GM13976 (cell line): Measurements from ENCODE around the gene PPP1R37.

ENCODE experiments used
- DNase-seq: peaks from one replicate; pipeline ENCODE4 v3.0.0; 2012; ENCODE audit warnings: low spot score
- in situ Hi-C: fragments of 300-500 bp; cut with MboI; formaldehyde crosslinking; loops from one replicate; pipeline ENCODE4 v1.12.0; 2022; ENCODE audit warnings: low sequenced_read_pairs, mixed read lengths, inconsistent platforms; ENCODE audit not compliant: unreplicated experiment
- TF ChIP-seq, protein P1 (sequence below): IDR thresholded peaks from 2 replicates; pipeline ENCODE4 v1.5.1; 2012; ENCODE audit warnings: borderline replicate concordance, mild to moderate bottlenecking; ENCODE audit not compliant: insufficient read depth; ENCODE audit errors: extremely low read depth, missing control alignments, control extremely low read depth

The PPP1R37 gene

DNA sequence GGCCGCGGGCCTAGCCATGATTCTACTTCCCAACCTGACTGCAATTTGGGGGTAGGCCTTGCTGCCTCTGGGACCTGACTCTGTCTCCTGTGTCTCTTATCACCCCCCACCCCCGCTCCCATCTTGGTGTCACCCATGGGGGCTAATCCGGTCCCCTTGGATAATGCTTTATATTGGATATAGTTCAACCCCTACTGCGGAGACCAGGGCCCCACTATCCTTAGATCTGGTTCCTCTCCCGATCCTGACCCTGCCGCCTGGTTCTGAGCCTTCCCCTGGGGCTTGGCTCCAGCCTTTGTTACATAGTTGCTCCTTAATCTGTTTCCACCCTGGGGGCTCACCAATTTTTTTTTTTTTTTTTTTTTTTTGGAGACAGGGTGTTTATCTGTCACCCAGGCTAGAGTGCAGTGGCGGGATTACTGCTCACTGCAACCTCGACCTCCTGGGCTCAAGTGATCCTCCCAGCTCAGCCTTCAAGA, 87.0 kb downstream of the PPP1R37 start:
- no peak for DNase-seq
- TF ChIP-seq, protein P1, sequence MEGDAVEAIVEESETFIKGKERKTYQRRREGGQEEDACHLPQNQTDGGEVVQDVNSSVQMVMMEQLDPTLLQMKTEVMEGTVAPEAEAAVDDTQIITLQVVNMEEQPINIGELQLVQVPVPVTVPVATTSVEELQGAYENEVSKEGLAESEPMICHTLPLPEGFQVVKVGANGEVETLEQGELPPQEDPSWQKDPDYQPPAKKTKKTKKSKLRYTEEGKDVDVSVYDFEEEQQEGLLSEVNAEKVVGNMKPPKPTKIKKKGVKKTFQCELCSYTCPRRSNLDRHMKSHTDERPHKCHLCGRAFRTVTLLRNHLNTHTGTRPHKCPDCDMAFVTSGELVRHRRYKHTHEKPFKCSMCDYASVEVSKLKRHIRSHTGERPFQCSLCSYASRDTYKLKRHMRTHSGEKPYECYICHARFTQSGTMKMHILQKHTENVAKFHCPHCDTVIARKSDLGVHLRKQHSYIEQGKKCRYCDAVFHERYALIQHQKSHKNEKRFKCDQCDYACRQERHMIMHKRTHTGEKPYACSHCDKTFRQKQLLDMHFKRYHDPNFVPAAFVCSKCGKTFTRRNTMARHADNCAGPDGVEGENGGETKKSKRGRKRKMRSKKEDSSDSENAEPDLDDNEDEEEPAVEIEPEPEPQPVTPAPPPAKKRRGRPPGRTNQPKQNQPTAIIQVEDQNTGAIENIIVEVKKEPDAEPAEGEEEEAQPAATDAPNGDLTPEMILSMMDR, result no peak
- in situ Hi-C loops, result no loop called here

DNA sequence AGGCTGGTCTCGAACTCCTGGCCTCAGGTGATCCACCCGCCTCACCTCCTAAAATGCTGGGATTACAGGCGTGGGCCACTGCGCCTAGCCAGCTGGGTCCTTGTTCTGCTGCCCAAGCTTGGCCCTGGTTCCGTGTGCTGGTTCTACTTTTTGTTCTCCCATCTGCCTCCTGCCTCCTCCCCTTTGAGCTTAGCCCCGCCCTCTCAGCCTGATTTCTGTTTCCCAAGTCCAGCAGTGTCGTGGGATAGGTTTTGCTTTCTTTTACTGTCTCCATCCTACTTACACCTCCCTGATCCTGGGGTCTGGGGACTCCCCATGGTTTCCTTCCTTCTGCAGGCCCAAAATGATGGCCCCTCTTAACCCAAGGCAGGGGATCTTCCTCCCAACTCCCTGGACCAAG, 88.0 kb downstream of the PPP1R37 start:
- in situ Hi-C loops, result no loop called here
- no peak for DNase-seq
- TF ChIP-seq, protein P1, result no peak

DNA sequence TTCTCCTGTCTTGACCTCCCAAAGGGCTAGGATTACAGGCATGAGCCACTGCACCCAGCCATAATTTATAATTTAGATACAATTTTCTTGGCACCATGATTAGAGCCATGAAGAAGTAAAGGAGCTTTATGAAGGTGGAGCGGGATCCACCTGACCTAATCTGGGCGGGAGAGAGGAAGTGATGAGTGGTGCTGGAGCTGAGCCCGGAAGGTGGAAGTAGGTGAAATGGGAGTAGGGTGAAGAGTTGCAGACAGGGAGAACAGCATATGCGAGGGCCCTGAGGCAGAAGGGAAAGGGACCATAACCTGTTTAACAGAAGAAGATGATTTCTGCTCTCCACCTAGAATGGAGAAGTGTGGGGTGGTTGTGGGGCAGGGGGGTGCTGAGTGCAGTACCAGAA, 89.8 kb downstream of the PPP1R37 start:
- no peak for DNase-seq
- TF ChIP-seq, protein P1, result no peak
- in situ Hi-C loops, result no loop called here

GRCh38 chr19:45184115-45184514, 91.1 kb downstream of the PPP1R37 start:
- in situ Hi-C loops, result no loop called here
- no peak for DNase-seq
- TF ChIP-seq, protein P1, result no peak

DNA sequence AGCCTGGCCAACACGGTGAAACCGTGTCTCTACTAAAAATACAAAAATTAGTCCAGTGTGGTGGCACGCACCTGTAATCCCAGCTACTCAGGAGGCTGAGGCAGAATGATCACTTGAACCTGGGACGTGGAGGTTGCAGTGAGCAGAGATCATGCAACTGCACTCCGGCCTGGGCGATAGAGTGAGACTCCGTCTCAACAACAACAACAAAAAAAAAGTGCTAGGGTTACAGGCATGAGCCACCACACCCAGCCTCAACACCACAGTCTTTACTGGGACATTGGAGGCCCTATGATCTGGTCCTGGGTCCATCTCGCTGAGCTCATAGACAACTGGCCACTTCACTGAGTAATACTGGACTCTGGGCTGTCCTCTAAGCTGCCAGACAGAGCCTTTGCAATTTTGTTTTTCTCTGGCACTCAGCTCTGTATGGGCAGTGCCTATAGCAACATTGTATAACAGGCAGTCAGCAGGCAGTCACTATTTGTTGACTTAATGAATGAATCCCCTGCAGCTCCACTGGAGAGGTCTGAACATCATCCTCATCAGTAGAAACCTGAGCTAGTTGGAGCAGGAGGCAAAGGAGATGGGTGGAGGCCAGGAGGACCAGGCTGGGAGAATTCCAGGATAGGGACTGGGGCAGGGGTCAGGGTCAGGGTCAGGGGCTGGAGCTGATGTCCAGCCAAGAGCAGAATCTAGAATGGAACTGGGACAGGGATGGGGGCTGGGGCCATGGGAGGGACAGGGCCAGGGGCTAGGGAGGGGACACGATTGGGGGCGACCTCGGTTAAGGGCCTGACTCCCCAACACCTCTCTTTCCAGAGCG, 93.7 kb downstream of the PPP1R37 start:
- TF ChIP-seq, protein P1, result no peak
- no peak for DNase-seq
- in situ Hi-C loops, result no loop called here

- TF ChIP-seq, protein P1, result peak; percentile 40
- in situ Hi-C loops, result no loop called here
- peak; percentile 81 for DNase-seq
These were observed 94.6 kb downstream of the PPP1R37 start for GRCh38 chr19:45187421-45188100.
